GM13976 (cell line): ENCODE results near the gene MMP15.
"Not testable (repeated sequence)": the region's sequence is repeated elsewhere in the genome, so short reads cannot be mapped to it uniquely, and the experiment has no call there.

Experiments
- DNase-seq: peaks from one replicate; pipeline ENCODE4 v3.0.0; 2012; ENCODE audit warnings: low spot score
- in situ Hi-C: fragments of 300-500 bp; cut with MboI; formaldehyde crosslinking; loops from one replicate; pipeline ENCODE4 v1.12.0; 2022; ENCODE audit warnings: low sequenced_read_pairs, mixed read lengths, inconsistent platforms; ENCODE audit not compliant: unreplicated experiment
- TF ChIP-seq, protein P1 (sequence below): IDR thresholded peaks from 2 replicates; pipeline ENCODE4 v1.5.1; 2012; ENCODE audit warnings: borderline replicate concordance, mild to moderate bottlenecking; ENCODE audit not compliant: insufficient read depth; ENCODE audit errors: extremely low read depth, missing control alignments, control extremely low read depth

The MMP15 gene

DNA sequence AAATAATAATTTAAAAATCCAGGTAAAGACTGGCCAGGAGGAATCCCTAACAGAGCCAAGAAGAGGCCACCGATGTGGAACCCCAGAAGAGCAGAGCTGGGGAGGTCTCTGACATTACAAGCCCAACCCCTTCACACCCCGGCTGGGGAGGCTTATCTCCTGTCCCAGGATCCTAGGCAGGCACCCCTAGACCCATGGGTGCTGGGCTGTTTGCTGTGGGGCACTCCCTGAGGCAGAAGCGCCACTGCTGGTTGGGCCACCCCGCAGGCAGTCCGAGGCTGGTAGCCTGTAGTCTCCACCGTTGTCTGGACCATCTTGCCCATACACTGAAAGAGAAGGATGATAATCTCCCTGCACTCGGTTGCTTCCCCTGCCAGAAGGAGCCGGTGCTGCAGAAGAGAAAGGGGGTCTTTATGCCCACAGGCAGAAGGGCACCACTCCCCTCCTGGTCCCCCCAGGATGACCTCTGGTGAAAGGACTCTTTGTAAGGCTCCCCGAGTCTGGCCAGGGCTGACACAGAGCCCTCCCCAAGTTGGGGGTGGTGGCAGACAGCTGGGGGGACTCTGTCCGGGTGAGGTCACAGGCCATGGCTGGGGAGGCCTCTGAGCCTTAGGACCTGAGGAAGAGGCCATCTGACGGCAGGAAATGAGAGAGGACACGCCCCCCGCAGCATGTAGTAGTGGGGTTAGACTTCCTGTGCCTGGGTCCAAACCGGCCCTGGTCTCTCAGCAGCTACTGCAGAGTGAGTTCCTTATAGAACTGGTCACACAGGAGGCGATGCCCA, 69.4 kb downstream of the MMP15 start:
- no peak for DNase-seq
- TF ChIP-seq, protein P1, sequence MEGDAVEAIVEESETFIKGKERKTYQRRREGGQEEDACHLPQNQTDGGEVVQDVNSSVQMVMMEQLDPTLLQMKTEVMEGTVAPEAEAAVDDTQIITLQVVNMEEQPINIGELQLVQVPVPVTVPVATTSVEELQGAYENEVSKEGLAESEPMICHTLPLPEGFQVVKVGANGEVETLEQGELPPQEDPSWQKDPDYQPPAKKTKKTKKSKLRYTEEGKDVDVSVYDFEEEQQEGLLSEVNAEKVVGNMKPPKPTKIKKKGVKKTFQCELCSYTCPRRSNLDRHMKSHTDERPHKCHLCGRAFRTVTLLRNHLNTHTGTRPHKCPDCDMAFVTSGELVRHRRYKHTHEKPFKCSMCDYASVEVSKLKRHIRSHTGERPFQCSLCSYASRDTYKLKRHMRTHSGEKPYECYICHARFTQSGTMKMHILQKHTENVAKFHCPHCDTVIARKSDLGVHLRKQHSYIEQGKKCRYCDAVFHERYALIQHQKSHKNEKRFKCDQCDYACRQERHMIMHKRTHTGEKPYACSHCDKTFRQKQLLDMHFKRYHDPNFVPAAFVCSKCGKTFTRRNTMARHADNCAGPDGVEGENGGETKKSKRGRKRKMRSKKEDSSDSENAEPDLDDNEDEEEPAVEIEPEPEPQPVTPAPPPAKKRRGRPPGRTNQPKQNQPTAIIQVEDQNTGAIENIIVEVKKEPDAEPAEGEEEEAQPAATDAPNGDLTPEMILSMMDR: no peak
- in situ Hi-C loops: no loop called here

DNA sequence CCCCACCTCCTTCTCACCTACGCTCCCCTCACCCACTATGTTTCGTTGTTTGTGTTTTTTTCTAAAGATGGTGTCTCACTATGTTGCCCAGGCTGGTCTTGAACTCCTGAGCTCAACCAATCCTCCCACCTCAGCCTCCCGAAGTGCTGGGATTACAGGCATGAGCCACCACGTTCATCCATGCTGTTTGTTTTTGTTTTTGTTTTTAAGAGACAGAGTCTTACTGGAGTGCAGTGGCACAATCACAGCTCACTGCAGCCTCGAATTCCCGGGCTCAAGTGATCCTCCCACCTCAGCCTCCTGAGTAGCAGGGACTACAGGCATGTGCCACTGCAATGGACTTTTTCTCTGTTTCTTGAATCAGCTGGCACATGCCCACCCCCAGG, 70.0 kb downstream of the MMP15 start:
- DNase-seq, in situ Hi-C loops: not testable (repeated sequence)

DNA sequence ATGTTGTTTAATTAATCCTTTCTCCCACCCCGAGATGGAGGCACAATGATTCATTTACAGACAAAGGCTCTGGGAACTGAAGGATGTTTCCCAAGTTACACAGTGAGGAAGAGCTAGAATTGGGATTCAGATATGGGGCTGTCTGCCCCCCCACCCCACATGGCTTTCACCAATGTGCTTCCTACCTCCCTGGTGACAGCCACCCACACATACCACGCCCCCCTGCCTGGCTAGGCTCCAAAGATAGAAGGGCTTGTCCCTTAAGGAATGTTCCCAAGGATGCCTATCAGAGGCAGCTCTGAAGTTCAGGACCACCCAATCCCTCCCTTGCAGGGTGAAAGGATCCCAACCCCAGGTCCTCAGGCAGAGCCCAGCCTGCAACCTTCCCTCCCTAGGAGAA, 70.7 kb downstream of the MMP15 start:
- TF ChIP-seq, protein P1: no peak
- DNase-seq: no peak
- in situ Hi-C loops: no loop called here
